T47D (cell line): ENCODE results near the gene MAPK7.

Experiments used
- DNase-seq, 2 experiments: peaks; one replicate each; pipeline versions ENCODE4 v3.0.0 to v3.0.0-alpha.2; 2011 to 2012; ENCODE audit warnings: low read depth in 1 of 2, low spot score in 1 of 2
- JUND ChIP-seq: IDR thresholded peaks from 2 replicates; pipeline ENCODE4 v1.6.1; 2012; ENCODE audit warnings: low read depth
- in situ Hi-C: cut with HindIII; loops from 2 replicates; pipeline ENCODE4 v1.10.0; 2016; ENCODE audit warnings: low sequenced_read_pairs, low pct_unique_long_range_greater_than_20kb

The MAPK7 gene

DNA sequence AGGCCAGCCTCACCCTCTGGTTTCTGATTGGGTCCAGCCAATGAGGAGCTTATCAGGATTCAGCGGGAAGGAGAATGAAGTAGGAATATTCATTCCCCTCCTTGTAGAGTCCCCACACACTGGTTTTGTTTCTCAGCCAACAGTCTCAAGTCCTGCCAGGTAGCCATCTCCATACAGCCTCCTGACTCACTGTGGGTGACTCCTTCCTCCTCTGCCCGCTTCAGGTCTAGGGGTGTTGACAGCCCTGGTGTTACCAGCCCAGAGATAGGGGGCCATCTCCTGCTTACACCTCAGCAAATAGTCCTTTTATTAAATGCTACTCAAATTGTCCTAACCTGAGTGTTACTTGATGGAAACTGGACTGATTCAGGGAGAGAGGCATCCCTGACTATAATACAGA is 12.7 kb downstream of the MAPK7 start:
- in situ Hi-C loops = no loop called here
- TF ChIP-seq JUND = no peak
- DNase-seq = no peak

GRCh38 chr17:19391432-19391831 is 13.1 kb downstream of the MAPK7 start:
- no peak for DNase-seq
- in situ Hi-C loops = no loop called here
- no peak for TF ChIP-seq JUND

GRCh38 chr17:19392303-19392702 is 14.0 kb downstream of the MAPK7 start:
- DNase-seq = no peak
- in situ Hi-C loops = no loop called here
- no peak for TF ChIP-seq JUND

GRCh38 chr17:19397556-19398041 is 19.3 kb downstream of the MAPK7 start:
- no peak for DNase-seq
- no peak for TF ChIP-seq JUND
- in situ Hi-C loops = no loop called here

DNA sequence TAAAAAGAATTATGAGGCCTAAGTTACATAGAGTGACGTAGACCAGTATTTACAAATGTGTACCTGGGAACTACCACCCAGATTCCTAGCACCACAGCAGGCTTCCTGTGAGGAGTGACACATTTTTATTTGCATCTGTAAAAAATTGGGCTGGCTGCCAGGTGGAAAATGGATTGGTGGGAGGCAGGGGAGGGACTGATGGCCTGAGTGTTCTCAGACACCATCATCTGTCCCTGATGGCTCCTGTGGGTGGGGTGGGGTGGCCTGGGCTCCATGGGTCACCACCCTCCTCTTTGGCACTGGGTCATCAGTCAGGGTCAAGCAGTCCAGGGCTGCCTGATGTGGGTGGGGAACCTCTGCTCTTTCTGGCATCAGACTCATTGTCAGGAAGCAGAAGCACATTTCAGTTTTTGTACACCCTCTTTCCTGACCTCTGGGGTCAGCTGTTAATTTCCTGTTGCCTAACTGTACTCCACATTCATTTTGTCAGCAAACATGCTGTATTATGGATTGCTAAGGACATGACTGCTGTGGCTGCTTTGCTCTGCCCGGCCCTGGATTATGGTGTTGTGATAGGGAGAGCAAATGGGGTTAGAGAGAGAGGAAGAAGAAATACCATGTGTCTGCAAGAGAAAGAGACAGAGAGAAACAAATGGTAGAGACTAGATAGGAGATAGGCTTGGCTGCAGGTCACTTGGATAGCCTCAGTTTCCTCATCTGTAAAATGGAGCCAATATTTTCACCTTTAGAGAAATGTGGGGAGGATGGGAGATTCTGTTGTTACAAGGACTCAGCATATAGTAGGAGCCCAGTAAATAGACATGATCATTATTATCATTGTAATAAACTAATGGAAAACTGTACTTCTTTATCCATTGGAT is 20.2 kb downstream of the MAPK7 start:
- TF ChIP-seq JUND = no peak
- no peak for DNase-seq
- in situ Hi-C loops = no loop called here

DNA sequence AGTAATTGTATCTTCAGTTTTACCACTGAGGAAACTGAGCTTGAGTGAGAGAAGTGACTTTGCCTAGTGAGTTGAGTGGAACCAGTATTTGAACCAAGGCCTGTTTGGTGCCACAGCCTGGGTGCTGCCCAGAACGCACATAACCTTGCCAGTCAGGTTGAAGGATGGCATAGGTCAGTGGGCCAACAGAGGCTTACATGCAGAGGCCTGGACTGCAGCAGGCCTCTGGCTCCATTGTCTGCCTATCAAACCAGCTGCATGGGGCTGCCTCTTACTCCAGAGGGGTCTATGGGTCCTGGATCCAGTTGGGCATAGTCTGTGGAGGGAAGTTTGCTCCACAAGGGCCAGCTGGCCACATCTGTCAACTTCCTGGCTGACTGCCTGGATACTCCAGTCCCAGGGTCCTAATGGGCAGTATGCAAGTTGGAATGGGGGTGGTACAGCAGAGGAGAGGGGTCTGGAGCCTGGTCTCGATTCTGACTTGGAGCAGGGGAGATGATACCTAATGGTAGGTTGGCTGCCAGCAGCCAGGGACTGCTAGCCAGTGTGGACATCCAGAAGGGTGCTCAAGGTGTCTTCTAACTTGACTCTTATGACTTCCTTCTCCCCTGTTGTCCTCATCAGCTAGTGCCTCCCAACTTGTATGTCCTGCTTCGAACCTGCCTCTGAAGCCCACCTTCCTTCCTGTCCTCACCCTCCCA is 21.6 kb downstream of the MAPK7 start:
- TF ChIP-seq JUND = no peak
- no peak for DNase-seq
- in situ Hi-C loops = no loop called here

DNA sequence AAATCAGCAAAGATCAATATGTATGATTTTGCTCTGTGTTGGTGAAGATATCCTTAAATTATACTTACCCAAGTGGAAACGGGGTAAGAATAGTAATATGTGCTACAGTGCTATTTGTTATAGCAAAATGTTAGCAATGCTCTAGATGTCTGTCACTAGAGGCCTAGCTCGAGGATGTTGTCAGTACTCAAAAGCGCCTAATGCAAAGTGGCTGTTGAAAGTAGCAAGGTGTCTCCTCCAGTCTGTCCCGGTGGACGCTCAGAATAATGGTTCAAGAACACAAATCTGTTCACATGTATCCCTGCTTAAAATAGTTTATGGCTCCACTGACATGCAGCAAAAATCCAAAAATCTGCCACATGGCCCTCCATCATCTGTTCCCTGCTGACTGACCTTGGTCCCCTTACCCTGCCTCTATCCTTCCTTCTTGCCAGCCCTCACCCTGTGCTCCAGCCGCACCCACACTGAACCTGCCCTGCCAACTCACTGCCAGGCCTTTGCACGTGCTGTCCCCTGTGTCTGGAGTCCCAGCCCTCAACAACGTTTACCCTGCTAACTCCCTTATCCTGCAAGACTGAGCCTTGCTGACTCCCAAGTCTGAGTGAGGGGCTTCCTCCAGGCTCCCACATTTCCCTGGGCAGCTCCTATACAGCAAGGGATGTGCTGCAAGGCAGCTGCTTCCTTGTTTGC is 23.2 kb downstream of the MAPK7 start:
- DNase-seq = no peak
- TF ChIP-seq JUND = no peak
- in situ Hi-C loops = no loop called here

GRCh38 chr17:19402171-19402570 is 23.9 kb downstream of the MAPK7 start:
- DNase-seq = no peak
- in situ Hi-C loops = no loop called here
- no peak for TF ChIP-seq JUND

GRCh38 chr17:19403021-19403420 is 24.7 kb downstream of the MAPK7 start:
- DNase-seq = no peak
- in situ Hi-C loops = no loop called here
- no peak for TF ChIP-seq JUND

DNA sequence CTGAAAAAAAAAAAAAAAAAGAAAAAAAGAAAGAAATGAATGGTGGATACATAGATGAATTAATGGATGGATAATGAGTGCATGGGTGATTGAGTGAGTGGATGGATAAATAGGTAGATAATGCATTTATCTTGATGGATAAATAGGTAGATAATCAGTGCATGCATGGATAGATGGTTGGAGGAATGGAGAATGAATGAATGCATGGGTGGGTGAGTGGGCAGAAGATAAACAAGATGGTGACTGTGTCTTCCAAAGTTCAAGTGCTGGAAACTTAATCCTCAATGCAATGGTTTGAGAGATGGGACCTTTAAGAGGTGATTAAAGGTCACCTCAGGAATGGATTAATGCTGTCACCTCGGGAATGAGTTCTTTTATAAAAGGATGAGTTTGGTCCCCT is 26.0 kb downstream of the MAPK7 start:
- no peak for DNase-seq
- TF ChIP-seq JUND = no peak
- in situ Hi-C loops = no loop called here

- no peak for TF ChIP-seq JUND
- in situ Hi-C loops = no loop called here
- no peak for DNase-seq
Measured at GRCh38 chr17:19405114-19405513, 26.8 kb downstream of the MAPK7 start.

GRCh38 chr17:19407601-19408345 is 29.5 kb downstream of the MAPK7 start:
- TF ChIP-seq JUND = no peak
- in situ Hi-C loops = no loop called here
- no peak for DNase-seq

GRCh38 chr17:19408346-19408710 is 30.0 kb downstream of the MAPK7 start:
- no peak for TF ChIP-seq JUND
- in situ Hi-C loops = no loop called here
- no peak for DNase-seq
